Omental fat pad (tissue), 4 donors: ENCODE results near the gene STARD9. TPM values are rescaled to one million over a fixed set of nuclear protein-coding genes. Genes with fewer than 3 reads are reported as not detected.

ENCODE experiments used
- ATAC-seq: fragments of 150-250 bp; one replicate; pipeline ENCODE4 v1.9.1; 2016; ENCODE audit warnings: mild to moderate bottlenecking, moderate library complexity; ENCODE audit not compliant: low FRiP score
- DNase-seq: peaks from one replicate; pipeline ENCODE4 v3.0.0-alpha.2; 2019; ENCODE audit warnings: low spot score
- CTCF ChIP-seq, 3 donors: fragments of 450-650 bp; IDR thresholded peaks; one replicate each; pipeline ENCODE4 v1.5.1; 2016 to 2017; ENCODE audit warnings: antibody characterized with exemption in 3 of 3, mild to moderate bottlenecking in 3 of 3, moderate library complexity in 2 of 3
- total RNA-seq, 4 donors: library from RNA; depleted of rRNA; stranded (reverse); fragments of >200 nt; gene quantifications; one replicate each; pipeline ENCODE4 v1.1.0, GENCODE V29; 2016

Gene STARD9
- 10 to 100 TPM; 16.5 to 77.1 (median 20.7) TPM for total RNA-seq

GRCh38 chr15:42575188-42576039 is at the start of gene STARD9:
STARD9 (plus strand) TSS chr15:42575606; CDS start chr15:42575716, 110 bp downstream.
- no peak for TF ChIP-seq CTCF (IDR thresholded peaks at IDR 0.05)
- ATAC-seq (peak; percentile 99), DNase-seq (peak; percentile 84)

DNA sequence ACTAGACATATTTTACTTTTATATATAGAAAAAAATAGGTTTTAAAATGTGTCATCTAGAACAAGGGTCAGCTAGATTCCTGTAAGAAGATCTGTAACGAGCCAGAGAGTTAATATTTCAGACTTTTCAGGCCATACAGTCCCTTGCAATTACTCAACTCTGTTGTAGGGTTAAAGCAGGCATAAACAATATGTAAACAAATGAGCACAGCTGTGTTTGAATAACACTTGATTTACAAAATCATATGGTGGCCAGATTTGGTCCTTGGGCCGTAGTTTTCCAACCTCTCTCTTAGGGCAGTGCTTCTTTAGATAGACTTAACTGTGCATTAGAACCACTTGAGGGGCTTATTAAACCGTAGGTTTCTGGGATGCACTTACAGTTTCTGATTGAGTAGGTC is 46.4 kb upstream of the STARD9 start:
- no peak for TF ChIP-seq CTCF (IDR thresholded peaks at IDR 0.05)
- ATAC-seq (no peak), DNase-seq (no peak)

DNA sequence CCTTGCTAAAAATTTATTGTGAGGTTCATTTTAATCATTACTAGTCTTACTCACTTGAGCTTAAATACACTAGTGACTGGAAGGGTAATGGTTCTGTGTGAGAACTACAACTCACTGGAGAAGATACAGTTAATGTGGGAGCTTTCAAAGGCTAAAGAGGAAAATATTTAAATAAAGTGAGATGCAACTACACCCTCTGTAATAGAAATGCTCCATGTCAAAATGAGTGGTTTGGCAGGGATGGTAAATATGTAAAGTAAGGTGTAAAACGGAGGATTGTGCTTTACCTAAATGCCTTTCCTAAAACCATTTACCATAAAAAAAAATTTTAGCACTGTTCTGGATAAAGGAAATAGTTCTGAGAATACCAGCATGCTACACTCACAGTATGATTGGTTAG is 42.2 kb upstream of the STARD9 start:
- ATAC-seq (no peak), DNase-seq (no peak)
- TF ChIP-seq CTCF (IDR thresholded peaks at IDR 0.05): no peak

DNA sequence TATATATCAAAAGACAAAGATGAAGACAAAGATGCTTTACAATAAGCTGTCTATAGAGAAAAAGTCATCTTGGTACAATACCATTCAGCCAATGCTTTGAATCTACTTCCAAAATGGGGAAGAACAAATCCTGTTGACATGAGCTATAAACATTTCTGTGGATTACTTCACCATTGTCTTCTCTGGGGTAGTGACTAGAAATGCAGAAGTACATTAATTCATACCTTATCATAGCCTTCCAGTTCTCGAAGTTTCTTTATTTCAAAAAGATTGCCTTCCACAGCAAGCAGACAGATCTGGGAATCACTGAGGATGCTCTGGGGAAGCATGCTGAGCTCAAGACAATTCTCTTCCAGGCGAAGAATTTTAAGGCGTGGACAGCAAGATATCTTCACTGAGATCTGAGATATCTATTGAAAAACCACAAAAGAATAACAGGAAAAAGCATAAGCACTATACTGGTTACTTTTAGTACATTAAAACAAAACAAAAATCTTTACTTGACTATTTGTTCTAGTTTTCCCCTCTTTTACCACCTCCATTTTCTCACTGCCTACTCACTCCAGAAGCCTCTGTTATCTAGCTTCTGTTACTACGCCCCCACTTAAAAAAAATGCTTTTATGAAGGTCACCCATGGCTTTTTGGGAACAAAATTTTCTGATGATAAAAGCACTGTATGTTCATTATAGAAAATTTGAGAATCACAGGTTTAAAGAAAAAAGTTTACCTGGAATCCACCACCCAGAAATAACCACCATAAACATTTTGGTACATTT is 30.4 kb upstream of the STARD9 start:
- no peak for DNase-seq
- no peak for ATAC-seq
- TF ChIP-seq CTCF (IDR thresholded peaks at IDR 0.05): no peak

GRCh38 chr15:42547918-42548248 is 27.5 kb upstream of the STARD9 start:
- DNase-seq (no peak), ATAC-seq (peak; percentile 29)
- no peak for TF ChIP-seq CTCF (IDR thresholded peaks at IDR 0.05)

- no peak for TF ChIP-seq CTCF (IDR thresholded peaks at IDR 0.05)
- ATAC-seq (peak; percentile 93), DNase-seq (peak; percentile 64)
These were observed 27.0 kb upstream of the STARD9 start, which contains the start of the genes HAUS2 and LRRC57 for GRCh38 chr15:42548249-42549031. HAUS2 (plus strand) TSS chr15:42548838; CDS start chr15:42548873, 35 bp downstream. LRRC57 (minus strand) TSS chr15:42548793; CDS start chr15:42548434, 359 bp downstream.
